Brain microvascular endothelial cell (primary cell): ENCODE results near the gene DACH2.
A peak's percentile ranks its signal among the peaks of the same experiment; 100 is the strongest.

Source experiments
- DNase-seq: peaks from one replicate; pipeline ENCODE4 v3.0.0-alpha.2; 2020
- H3K27ac ChIP-seq: fragments of 250-450 bp; sonication (Bioruptor Pico); 2 replicates; pipeline ENCODE4 v1.5.1; 2020; ENCODE audit warnings: mild to moderate bottlenecking, moderate library complexity
- H3K27me3 ChIP-seq: fragments of 250-450 bp; sonication (Bioruptor Pico); replicated peaks from 2 replicates; pipeline ENCODE4 v1.5.1; 2020; ENCODE audit warnings: mild to moderate bottlenecking
- H3K36me3 ChIP-seq: fragments of 250-450 bp; sonication (Bioruptor Pico); replicated peaks from 2 replicates; pipeline ENCODE4 v1.5.1; 2020; ENCODE audit warnings: mild to moderate bottlenecking
- H3K4me3 ChIP-seq: 2 replicates; pipeline ENCODE4 v1.5.1; 2011; ENCODE audit warnings: low read depth, mild to moderate bottlenecking, control low read depth, low read length, moderate library complexity
- in situ Hi-C: cut with HindIII; loops from 2 replicates; pipeline ENCODE4 v1.10.0; 2017; ENCODE audit warnings: low sequenced_read_pairs, low pct_ligation_motif_present
- TF ChIP-seq, protein P1 (sequence below): IDR thresholded peaks from 2 replicates; pipeline ENCODE4 v1.5.1; 2011; ENCODE audit warnings: low read depth, mild to moderate bottlenecking, moderate library complexity, low read length, control low read depth, inconsistent platforms; ENCODE audit errors: missing control alignments

The DACH2 gene

DNA sequence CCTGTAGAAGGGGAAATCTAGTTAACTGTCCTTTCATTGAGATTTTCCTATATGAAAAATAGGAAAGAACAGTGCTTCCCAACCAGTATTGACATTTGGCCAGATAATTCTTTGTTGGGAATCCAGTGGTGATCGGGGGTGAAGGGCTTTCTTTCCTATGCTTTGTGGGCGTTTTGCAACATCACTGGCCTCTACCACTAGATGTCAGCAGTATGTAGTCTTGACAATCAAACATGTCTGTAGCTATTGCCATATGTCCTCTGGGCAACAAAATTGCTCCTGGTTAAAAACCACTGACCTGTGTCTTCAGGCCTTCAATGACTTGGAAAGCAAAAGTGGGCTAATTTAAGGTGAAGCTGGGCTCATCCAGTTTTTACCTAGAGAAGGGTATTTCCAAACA lies 658.5 kb downstream of the DACH2 start:
- H3K4me3 ChIP-seq, result no peak overlapping the region
- H3K36me3 ChIP-seq, result no peaks in the 10 kb centered on the region
- peak; percentile 2 for DNase-seq
- no peaks in the 10 kb centered on the region for H3K27me3 ChIP-seq
- in situ Hi-C loops, result no loop called here
- TF ChIP-seq, protein P1, sequence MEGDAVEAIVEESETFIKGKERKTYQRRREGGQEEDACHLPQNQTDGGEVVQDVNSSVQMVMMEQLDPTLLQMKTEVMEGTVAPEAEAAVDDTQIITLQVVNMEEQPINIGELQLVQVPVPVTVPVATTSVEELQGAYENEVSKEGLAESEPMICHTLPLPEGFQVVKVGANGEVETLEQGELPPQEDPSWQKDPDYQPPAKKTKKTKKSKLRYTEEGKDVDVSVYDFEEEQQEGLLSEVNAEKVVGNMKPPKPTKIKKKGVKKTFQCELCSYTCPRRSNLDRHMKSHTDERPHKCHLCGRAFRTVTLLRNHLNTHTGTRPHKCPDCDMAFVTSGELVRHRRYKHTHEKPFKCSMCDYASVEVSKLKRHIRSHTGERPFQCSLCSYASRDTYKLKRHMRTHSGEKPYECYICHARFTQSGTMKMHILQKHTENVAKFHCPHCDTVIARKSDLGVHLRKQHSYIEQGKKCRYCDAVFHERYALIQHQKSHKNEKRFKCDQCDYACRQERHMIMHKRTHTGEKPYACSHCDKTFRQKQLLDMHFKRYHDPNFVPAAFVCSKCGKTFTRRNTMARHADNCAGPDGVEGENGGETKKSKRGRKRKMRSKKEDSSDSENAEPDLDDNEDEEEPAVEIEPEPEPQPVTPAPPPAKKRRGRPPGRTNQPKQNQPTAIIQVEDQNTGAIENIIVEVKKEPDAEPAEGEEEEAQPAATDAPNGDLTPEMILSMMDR, result peak; percentile 40
- H3K27ac ChIP-seq, result no peak overlapping the region

DNA sequence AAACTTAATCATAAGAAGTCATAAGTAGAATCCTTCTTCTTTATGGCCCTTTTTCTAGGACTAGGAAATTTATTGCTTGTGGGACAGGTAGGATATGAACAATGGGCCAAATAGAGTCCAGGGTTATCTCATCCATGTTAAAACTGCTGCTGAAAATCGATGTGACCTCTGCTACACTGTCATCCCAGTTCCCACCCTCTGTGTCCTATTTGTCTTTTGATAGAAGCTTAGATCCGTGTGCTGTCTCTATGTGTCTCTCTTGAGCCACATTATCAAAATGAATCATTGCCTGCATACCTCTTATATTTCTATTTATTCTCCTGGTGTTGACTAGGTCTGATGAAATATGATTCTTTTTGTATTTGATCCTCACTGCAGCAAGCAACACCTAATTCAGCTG lies 661.4 kb downstream of the DACH2 start:
- in situ Hi-C loops, result no loop called here
- H3K27me3 ChIP-seq, result no peaks in the 10 kb centered on the region
- H3K27ac ChIP-seq, result no peak overlapping the region
- H3K36me3 ChIP-seq, result no peaks in the 10 kb centered on the region
- DNase-seq, result no peak
- TF ChIP-seq, protein P1, result no peak
- no peak overlapping the region for H3K4me3 ChIP-seq

DNA sequence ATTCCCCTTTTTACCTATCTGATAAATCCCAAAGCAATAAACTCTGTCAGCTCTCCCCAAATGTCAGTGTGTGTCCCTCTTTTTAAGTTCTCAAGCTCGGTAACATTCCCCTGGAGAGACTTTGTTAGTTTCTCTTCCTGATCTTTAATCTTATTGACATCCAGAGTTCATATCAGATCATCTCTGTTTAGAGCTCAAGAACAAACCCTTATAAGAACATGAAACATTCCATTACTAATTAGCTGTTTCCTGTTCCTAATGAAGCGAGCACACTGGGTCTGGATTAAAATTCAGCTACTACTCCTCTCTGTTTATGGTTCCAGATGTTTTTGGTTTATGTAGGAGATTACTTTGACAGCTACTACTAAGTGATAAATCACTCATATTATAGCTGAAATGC lies 681.5 kb downstream of the DACH2 start:
- Histone ChIP-seq H3K4me3 (no peak overlapping the region), H3K27ac (no peak overlapping the region), H3K27me3 (no peaks in the 10 kb centered on the region), H3K36me3 (no peaks in the 10 kb centered on the region)
- no peak for DNase-seq
- in situ Hi-C loops, result no loop called here
- TF ChIP-seq, protein P1, result no peak

DNA sequence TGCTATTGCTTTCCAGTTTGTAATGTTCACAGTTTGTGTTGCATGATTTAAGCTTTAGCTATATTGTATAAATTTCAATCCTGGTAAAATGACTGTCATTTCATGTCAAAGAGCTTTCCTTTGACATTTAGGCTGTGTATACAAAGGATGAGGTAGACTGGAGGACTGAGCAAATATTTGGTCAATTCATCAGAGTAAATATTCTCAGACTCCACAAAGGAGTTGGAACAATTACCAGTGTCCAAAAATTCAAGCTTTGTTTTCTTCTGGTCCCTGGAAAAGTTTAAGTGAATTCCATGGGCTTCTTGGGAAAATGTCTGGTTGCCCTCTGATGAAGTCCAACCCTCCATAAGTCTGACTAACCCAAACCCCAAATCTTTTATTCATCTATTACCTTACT lies 682.4 kb downstream of the DACH2 start:
- Histone ChIP-seq H3K36me3 (no peaks in the 10 kb centered on the region), H3K4me3 (no peak overlapping the region), H3K27me3 (no peaks in the 10 kb centered on the region), H3K27ac (no peak overlapping the region)
- DNase-seq, result no peak
- in situ Hi-C loops, result no loop called here
- TF ChIP-seq, protein P1, result no peak

DNA sequence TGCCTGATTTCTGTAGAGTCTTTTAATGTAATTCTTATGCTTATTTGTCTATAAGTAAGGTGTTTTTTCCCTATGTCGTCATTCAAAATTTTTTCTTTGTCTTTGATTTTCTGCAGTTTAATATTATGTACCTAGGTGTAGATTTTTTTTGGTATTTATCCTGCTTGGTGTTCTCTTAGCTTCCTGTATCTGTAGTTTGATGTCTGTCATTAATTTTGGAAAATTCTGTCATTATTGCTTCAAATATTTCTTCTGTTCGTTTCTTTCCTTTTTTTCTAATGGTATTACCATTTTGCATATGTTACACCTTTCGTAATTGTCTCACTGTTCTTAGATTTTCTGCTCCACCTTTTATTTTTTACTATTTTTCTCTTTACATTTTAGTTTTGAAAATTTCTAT lies 696.9 kb downstream of the DACH2 start:
- in situ Hi-C loops, result no loop called here
- DNase-seq, result no peak
- Histone ChIP-seq H3K27me3 (no peaks in the 10 kb centered on the region), H3K36me3 (no peaks in the 10 kb centered on the region), H3K4me3 (no peak overlapping the region), H3K27ac (no peak overlapping the region)
- TF ChIP-seq, protein P1, result no peak
